ENCODE measurements around the gene ZCCHC14.

ZCCHC14 gene

DNA sequence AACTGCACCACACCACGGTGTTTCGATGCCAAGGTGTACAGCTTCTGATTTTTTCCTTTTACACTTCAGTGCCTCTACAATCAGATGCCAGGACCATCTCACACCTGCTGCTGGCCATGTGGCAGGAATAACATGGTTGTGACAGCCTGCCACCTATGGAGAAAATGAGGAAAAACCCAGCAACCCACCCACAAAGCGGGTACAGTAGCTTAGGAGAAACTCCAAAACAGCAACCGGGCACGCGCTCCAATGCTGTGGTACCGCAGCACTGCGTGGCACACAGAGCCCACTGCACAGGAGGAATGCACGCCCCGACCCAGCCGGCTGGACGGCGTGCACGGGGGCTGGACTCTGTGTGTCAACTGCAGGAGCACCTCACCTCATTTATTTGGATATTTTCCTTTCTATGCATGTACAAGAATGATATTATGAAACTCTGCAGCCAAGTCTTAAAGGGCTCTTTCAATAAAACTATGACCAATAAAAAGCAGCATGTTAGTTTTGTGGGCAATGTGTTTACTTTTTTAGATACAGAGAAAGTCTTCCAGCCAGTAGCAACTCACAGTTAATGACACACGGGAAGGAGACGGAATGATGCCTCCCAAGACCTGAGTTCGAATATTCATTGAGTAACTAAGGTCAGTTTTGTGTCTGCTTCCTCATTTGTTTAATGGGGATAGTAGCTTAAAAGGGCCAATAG lies 54.8 kb downstream of the ZCCHC14 start:
- Mint-ChIP-seq H3K9me3 (no peaks in the 10 kb centered on the region), H3K36me3 (ENCODE audit: low read depth) (peaks cover 2% of the 10 kb centered on the region), H3K4me3 (no peak overlapping the region), H3K27ac (no peak overlapping the region), H3K27me3 (ENCODE audit: low read depth) (peaks cover 3% of the 10 kb centered on the region), H3K4me1 (ENCODE audit: low read depth) (peaks cover 9% of the 10 kb centered on the region)
- DNase-seq (ENCODE audit: low spot score) = no peak

GRCh38 chr16:87437327-87437726 lies 55.5 kb downstream of the ZCCHC14 start:
- no peak for DNase-seq (ENCODE audit: low spot score)
- peaks cover 9% of the 10 kb centered on the region for H3K4me1 Mint-ChIP-seq (ENCODE audit: low read depth)

DNA sequence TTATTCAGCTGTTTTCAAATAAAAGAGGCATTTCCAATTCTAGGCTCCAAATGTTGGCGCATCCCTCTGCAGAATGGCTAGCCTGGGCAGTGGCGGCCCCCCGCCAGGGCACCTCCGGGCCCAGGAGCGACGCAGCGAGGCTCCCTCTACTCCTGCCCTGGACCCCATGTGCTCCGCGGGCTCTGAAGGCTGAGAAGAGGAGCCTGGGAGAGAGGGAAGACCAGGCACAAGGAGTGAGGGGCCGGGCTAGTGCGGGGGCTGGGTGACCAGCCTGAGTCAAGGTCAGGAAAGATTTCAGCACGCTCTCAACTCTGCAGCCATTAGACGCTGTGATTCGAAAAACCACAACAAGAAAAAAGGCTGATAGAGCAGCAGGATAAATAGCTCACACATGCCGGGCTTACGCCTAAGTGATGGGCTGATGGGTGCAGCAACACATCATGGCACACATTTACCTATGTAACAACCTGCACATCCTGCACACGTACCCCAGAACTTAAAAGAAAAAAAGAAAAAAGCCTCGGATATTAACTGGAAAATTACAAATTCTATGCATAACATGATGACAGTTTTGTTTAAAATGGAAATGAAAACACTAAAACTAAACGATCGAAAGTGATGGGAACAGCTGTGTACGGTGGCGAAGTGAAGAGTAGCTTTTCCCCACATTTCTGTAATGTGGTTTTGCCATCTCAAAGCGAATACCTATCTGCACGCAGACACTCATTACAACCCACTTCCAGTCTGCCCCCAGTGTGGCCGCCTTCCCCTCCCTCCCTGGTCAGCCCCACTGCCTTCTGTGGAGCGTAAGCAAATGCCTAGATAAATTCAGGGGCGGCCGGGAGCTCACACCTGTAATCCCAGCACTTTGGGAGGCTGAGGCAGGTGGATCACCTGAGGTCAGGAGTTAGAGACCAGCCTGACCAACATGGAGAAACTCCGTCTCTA lies 56.3 kb downstream of the ZCCHC14 start:
- Mint-ChIP-seq H3K27me3 (ENCODE audit: low read depth) (peaks cover 3% of the 10 kb centered on the region), H3K27ac (no peak overlapping the region), H3K4me1 (ENCODE audit: low read depth) (peaks cover 9% of the 10 kb centered on the region), H3K4me3 (peak overlapping the region; percentile 51), H3K9me3 (no peaks in the 10 kb centered on the region), H3K36me3 (ENCODE audit: low read depth) (peaks cover 2% of the 10 kb centered on the region)
- DNase-seq (ENCODE audit: low spot score) = peak; percentile 34

More at GRCh38 chr16:87437327-87437726, 55.5 kb downstream of the ZCCHC14 start:
- Mint-ChIP-seq H3K27me3 (ENCODE audit: low read depth) (peaks cover 3% of the 10 kb centered on the region), H3K36me3 (ENCODE audit: low read depth) (peaks cover 2% of the 10 kb centered on the region), H3K27ac (no peak overlapping the region), H3K9me3 (no peaks in the 10 kb centered on the region), H3K4me3 (no peak overlapping the region)

- Mint-ChIP-seq H3K36me3 (ENCODE audit: low read depth) (no peaks in the 10 kb centered on the region), H3K4me3 (no peak overlapping the region), H3K27ac (no peak overlapping the region), H3K27me3 (ENCODE audit: low read depth) (peaks cover 3% of the 10 kb centered on the region), H3K9me3 (no peaks in the 10 kb centered on the region), H3K4me1 (ENCODE audit: low read depth) (peaks cover 9% of the 10 kb centered on the region)
- no peak for DNase-seq (ENCODE audit: low spot score)
Measured at GRCh38 chr16:87435372-87436224, 57.2 kb downstream of the ZCCHC14 start.

DNA sequence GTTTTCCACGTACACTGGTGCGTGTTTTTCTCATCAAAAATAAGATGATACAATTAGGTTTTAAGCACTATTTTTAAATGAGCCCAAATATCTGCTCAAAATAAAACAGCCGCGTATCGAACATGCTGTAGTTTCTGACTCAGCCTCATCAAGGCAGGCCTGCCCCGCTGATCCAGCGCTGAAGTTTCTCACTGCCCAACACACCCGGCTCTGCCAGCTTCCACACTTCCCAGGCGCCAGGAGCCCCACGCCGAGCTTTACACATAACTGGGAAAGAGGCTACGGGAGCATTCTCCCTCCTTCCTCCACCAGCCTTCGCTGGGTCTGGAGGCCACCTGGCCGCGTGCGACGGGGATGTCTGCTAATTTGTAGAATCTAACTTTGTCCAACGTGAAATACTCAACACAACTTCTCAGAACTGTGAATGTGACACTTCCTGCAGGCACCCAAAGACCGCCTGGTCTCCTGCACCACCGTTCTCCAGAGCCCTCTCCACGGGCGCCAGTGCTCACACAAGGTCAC lies 58.6 kb downstream of the ZCCHC14 start:
- H3K9me3 Mint-ChIP-seq = no peaks in the 10 kb centered on the region
- no peak overlapping the region for H3K4me3 Mint-ChIP-seq
- H3K36me3 Mint-ChIP-seq (ENCODE audit: low read depth) = no peaks in the 10 kb centered on the region
- peaks cover 3% of the 10 kb centered on the region for H3K27me3 Mint-ChIP-seq (ENCODE audit: low read depth)
- DNase-seq (ENCODE audit: low spot score) = no peak
- peaks cover 9% of the 10 kb centered on the region for H3K4me1 Mint-ChIP-seq (ENCODE audit: low read depth)
- H3K27ac Mint-ChIP-seq = no peak overlapping the region

DNA sequence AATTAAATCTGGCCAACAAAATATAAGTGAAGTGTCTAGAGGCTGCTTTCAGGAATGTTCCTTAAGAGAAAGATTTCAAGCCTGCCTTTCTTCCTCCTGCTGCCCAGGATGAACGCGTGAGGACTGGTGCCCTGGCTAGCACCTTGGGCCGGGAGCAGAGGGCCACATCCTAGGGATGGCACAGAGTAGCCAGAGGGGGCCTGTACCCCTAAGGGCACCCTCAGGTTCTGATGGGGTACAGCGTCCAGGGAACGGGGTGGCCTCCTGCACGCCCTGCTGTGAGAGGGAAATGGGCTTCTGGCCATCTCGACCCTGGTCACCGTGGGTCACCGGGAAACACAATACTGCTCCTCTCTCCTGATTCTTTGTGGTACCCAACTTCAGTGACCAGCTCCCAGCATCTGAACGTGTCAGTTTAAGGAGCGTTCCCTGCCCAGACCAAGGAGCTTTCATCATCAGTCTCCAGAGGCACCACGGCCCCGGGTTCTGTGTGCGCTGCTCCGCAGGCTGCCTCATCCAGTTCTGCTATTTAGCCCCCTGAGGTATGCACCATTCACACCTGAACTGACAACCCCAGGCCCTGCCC lies 60.4 kb downstream of the ZCCHC14 start:
- peaks cover 3% of the 10 kb centered on the region for H3K27me3 Mint-ChIP-seq (ENCODE audit: low read depth)
- H3K4me3 Mint-ChIP-seq = no peak overlapping the region
- no peaks in the 10 kb centered on the region for H3K9me3 Mint-ChIP-seq
- H3K27ac Mint-ChIP-seq = no peak overlapping the region
- H3K4me1 Mint-ChIP-seq (ENCODE audit: low read depth) = peaks cover 9% of the 10 kb centered on the region
- DNase-seq (ENCODE audit: low spot score) = no peak
- H3K36me3 Mint-ChIP-seq (ENCODE audit: low read depth) = no peaks in the 10 kb centered on the region

- Mint-ChIP-seq H3K9me3 (no peaks in the 10 kb centered on the region), H3K36me3 (ENCODE audit: low read depth) (no peaks in the 10 kb centered on the region), H3K27me3 (ENCODE audit: low read depth) (peaks cover 3% of the 10 kb centered on the region), H3K4me1 (ENCODE audit: low read depth) (peaks cover 9% of the 10 kb centered on the region), H3K4me3 (no peak overlapping the region), H3K27ac (no peak overlapping the region)
- DNase-seq (ENCODE audit: low spot score) = no peak
Measured at GRCh38 chr16:87431926-87432325, 60.9 kb downstream of the ZCCHC14 start.

GRCh38 chr16:87426423-87427215 lies 66.2 kb downstream of the ZCCHC14 start:
- Mint-ChIP-seq H3K36me3 (ENCODE audit: low read depth) (peaks cover 2% of the 10 kb centered on the region), H3K27me3 (ENCODE audit: low read depth) (no peaks in the 10 kb centered on the region), H3K27ac (no peak overlapping the region), H3K9me3 (no peaks in the 10 kb centered on the region), H3K4me3 (no peak overlapping the region), H3K4me1 (ENCODE audit: low read depth) (no peaks in the 10 kb centered on the region)
- DNase-seq (ENCODE audit: low spot score) = no peak

DNA sequence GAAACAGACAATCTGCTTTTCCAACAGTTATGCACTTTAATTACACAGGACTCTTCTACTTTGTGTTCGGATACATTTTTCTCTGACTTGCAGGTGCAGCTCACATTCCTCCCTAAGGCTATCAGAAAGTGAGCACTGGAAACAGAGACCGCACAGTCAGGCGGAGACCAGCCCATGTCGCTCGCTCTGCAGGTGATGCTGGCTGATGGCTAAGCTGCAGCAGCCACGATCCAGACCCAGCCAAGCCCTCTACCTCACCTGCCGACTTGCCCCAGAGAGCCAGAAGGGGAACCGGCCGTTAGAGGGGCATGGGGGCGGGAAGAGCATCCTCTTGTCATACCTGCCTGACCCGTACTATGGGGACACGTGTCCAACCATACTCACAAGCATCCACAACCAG lies 66.9 kb downstream of the ZCCHC14 start:
- Mint-ChIP-seq H3K27me3 (ENCODE audit: low read depth) (no peaks in the 10 kb centered on the region), H3K9me3 (no peaks in the 10 kb centered on the region), H3K36me3 (ENCODE audit: low read depth) (peaks cover 2% of the 10 kb centered on the region), H3K27ac (no peak overlapping the region), H3K4me1 (ENCODE audit: low read depth) (no peaks in the 10 kb centered on the region), H3K4me3 (no peak overlapping the region)
- DNase-seq (ENCODE audit: low spot score) = no peak

- Mint-ChIP-seq H3K4me3 (no peak overlapping the region), H3K4me1 (ENCODE audit: low read depth) (no peaks in the 10 kb centered on the region), H3K36me3 (ENCODE audit: low read depth) (peaks cover 2% of the 10 kb centered on the region), H3K27ac (no peak overlapping the region), H3K27me3 (ENCODE audit: low read depth) (no peaks in the 10 kb centered on the region), H3K9me3 (no peaks in the 10 kb centered on the region)
- DNase-seq (ENCODE audit: low spot score) = no peak
Measured at GRCh38 chr16:87424266-87424665, 68.6 kb downstream of the ZCCHC14 start.

DNA sequence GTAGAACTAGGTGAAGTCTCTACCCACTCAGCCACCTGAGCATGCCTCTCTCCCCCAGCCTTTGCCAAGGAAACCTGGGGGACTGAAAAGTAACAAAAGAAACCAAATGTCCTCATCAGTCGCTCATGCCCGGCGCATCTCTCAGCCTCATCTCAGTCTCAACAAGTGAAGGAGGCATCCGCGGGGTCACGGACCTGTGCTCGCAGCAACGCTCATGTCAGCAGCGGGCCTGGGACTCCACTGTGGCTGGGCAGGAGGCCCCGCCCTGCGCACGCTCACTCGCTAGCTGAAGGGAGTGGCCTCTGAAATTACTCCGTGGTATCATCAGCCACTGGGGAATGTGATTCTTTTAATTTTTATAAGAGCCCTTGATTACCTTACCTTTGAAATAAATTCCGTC lies 69.4 kb downstream of the ZCCHC14 start:
- Mint-ChIP-seq H3K4me1 (ENCODE audit: low read depth) (no peaks in the 10 kb centered on the region), H3K36me3 (ENCODE audit: low read depth) (peaks cover 2% of the 10 kb centered on the region), H3K9me3 (no peaks in the 10 kb centered on the region)

DNA sequence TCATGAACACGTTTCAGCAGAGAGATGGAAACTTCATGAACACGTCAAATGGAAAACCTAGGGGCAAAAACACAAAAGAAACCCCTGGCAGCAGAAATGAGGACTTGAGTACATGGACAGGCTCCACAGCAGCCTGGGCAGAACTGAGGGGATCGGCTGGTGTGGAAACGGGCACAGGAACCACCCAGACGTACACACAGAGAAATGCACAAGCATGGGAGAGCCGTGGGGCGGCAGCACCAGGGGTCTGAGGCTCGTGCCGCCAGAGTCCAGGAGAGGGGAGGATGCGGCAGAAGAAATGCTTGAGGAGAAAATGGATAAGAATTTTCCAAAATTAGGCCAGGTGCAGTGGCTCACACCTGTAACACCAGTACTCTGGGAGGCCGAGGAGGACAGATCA lies 70.7 kb downstream of the ZCCHC14 start:
- Mint-ChIP-seq H3K4me1 (ENCODE audit: low read depth) (no peaks in the 10 kb centered on the region), H3K36me3 (ENCODE audit: low read depth) (peaks cover 2% of the 10 kb centered on the region), H3K27ac (no peak overlapping the region), H3K4me3 (no peak overlapping the region), H3K27me3 (ENCODE audit: low read depth) (no peaks in the 10 kb centered on the region), H3K9me3 (no peaks in the 10 kb centered on the region)
- no peak for DNase-seq (ENCODE audit: low spot score)

More for the DNA sequence above, 69.4 kb downstream of the ZCCHC14 start:
- H3K27ac Mint-ChIP-seq = no peak overlapping the region
- H3K4me3 Mint-ChIP-seq = no peak overlapping the region
- H3K27me3 Mint-ChIP-seq (ENCODE audit: low read depth) = no peaks in the 10 kb centered on the region
- DNase-seq (ENCODE audit: low spot score) = no peak

All from T-helper 2 cell treated with Interferon-gamma antibody and Interleukin-4, amounts not matched to agents 5 μg/mL and 100 μg/mL, for 36 hours (primary cell).